IPS DF 6.9 (cell line): ENCODE data around the gene VPS33A.

Experiments
- DNase-seq: peaks from one replicate; pipeline ENCODE4 v3.0.0-alpha.2; 2013; ENCODE audit warnings: low read depth, low spot score
- H3K27ac ChIP-seq: one replicate; pipeline ENCODE4 v1.5.1; 2013; ENCODE audit warnings: low read length, control low read depth
- H3K27me3 ChIP-seq: 2 replicates; pipeline ENCODE4 v1.6.1; 2013; ENCODE audit warnings: mild to moderate bottlenecking, low read length; ENCODE audit not compliant: control insufficient read depth, insufficient read depth
- H3K36me3 ChIP-seq: 2 replicates; pipeline ENCODE4 v1.6.1; 2013; ENCODE audit warnings: low read length; ENCODE audit not compliant: control insufficient read depth, insufficient read depth
- H3K4me1 ChIP-seq: 2 replicates; pipeline ENCODE4 v1.6.1; 2013; ENCODE audit warnings: low read length; ENCODE audit not compliant: control insufficient read depth, insufficient read depth
- H3K4me3 ChIP-seq: 2 replicates; pipeline ENCODE4 v1.5.1; 2013; ENCODE audit warnings: mild to moderate bottlenecking, low read length
- H3K9me3 ChIP-seq: 2 replicates; pipeline ENCODE4 v1.6.1; 2013; ENCODE audit warnings: low read length, inconsistent platforms; ENCODE audit not compliant: control insufficient read depth, insufficient read depth
- WGBS: extraction: QIAGEN DNeasy Blood & Tissue Kit; methylation state at CpG from one replicate; pipeline ENCODE4 v1.1.7; 2013; ENCODE audit warnings: mixed read lengths, missing lambda C conversion rate; ENCODE audit not compliant: insufficient read length, insufficient coverage; 5-methylcytosine and 5-hydroxymethylcytosine counted together

VPS33A gene

GRCh38 chr12:122266230-122266901, at the start of gene VPS33A:
TSS of gene VPS33A (minus strand) at chr12:122266494. CDS start at chr12:122266408, 86 bp downstream.
- peak; percentile 99 for DNase-seq
- Histone ChIP-seq H3K36me3 (no peaks in the 10 kb centered on the region), H3K27me3 (no peaks in the 10 kb centered on the region), H3K4me3 (peak within 1 kb of the TSS; percentile 86), H3K4me1 (no peaks in the 10 kb centered on the region), H3K27ac (no peak within 1 kb of the TSS), H3K9me3 (no peaks in the 10 kb centered on the region)
- no CpG with 5 or more reads among the region's 56 CpGs for WGBS

- H3K27me3 ChIP-seq, result no peaks in the 10 kb centered on the region
- H3K9me3 ChIP-seq, result no peaks in the 10 kb centered on the region
- no peaks in the 10 kb centered on the region; the same call in 1 of the 2 replicates for H3K4me1 ChIP-seq
- DNase-seq, result no peak
- WGBS, result no CpG with 5 or more reads among the region's 5 CpGs
- H3K27ac ChIP-seq, result no peak overlapping the region
- no peaks in the 10 kb centered on the region for H3K36me3 ChIP-seq
- H3K4me3 ChIP-seq, result no peak overlapping the region
These were observed 46.6 kb upstream of the VPS33A start for GRCh38 chr12:122312926-122313325.

DNA sequence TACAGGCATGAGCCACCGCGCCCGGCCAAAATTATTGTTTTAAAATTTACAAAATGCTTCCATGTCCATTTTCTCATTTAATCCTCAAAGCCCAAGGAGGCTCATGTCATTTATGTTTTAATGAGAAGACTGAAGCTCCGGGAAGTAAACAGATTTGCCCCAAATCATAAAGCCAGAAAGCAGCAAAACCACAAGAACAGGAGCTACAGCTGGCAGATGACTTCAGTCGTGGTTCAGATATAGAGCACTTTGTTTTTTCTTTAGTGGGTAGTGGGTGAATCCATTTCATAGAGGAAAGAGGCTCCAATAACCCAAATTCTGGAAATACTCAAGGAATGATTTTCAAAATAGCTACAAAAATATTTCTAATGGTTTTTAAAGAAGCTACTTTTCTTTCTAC, 45.4 kb upstream of the VPS33A start:
- DNase-seq, result no peak
- H3K36me3 ChIP-seq, result no peaks in the 10 kb centered on the region
- no peak overlapping the region for H3K4me3 ChIP-seq
- H3K27me3 ChIP-seq, result no peaks in the 10 kb centered on the region
- no CpG with 5 or more reads among the region's 5 CpGs for whole genome bisulfite sequencing
- no peak overlapping the region for H3K27ac ChIP-seq
- H3K9me3 ChIP-seq, result no peaks in the 10 kb centered on the region
- no peaks in the 10 kb centered on the region for H3K4me1 ChIP-seq

DNA sequence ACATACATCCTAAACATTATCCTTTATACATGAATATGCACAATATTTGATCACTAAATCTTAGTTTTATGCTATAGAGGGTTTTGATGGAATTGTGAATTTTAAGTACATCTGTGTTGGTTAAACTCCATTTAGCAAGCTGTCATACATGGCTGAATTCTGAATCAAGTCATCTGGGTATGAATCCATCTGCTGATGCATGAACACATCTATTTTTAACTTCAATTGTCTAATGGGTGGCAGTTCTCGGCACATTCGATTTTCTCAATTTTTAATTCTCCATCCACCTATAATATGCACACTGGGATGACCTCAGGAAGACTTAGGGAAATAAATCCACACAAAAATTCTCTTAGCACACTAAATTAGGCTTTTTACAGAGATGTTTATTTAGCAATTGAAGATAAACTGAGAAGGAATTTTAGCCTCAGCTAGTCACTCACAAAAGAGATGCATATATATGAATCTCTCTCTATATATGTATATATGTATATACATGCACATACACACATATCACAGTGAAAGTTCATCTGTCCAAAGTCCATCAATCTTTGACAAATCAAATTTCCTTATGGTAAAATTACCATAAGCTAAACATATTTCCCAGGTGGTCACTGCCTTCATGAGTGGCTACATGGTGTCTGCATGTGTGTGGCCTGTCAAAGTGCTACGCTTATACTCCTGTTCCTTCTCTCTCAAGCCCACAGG, 44.5 kb upstream of the VPS33A start:
- Histone ChIP-seq H3K27ac (no peak overlapping the region), H3K27me3 (no peaks in the 10 kb centered on the region), H3K9me3 (no peaks in the 10 kb centered on the region), H3K4me1 (no peaks in the 10 kb centered on the region), H3K36me3 (no peaks in the 10 kb centered on the region), H3K4me3 (no peak overlapping the region)
- no peak for DNase-seq
- no CpG with 5 or more reads among the region's 3 CpGs for WGBS

DNA sequence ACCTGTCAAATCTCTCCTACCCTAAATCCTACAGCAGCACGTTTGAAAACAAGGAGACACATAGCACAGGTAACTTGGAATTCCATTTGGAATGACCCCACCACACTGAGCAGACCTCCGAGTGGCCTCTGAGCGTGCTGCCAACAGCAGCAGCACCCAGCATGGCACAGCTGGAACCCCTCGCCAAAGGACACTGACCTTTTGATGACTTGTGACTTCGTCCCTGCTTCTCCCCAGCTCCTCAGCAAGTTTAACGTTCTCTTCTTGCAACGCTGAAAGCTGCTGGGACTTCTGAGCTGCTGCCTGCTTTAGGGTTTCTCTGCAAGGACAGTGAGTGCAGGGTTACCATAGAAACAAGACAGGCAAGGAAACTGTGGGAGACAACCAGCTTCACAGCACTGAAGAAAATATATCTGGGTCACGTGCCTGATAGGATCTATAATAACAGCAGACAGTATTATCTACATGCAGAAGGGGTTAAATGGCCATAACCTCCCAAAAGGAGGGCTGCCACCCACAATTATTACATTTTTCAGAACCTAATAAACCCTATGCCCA, 43.3 kb upstream of the VPS33A start:
- H3K27ac ChIP-seq, result no peak overlapping the region
- no peaks in the 10 kb centered on the region for H3K4me1 ChIP-seq
- no peaks in the 10 kb centered on the region for H3K27me3 ChIP-seq
- no CpG with 5 or more reads among the region's 8 CpGs for WGBS
- DNase-seq, result no peak
- no peak overlapping the region for H3K4me3 ChIP-seq
- H3K36me3 ChIP-seq, result no peaks in the 10 kb centered on the region
- H3K9me3 ChIP-seq, result no peaks in the 10 kb centered on the region

GRCh38 chr12:122308811-122309210, 42.5 kb upstream of the VPS33A start:
- H3K4me3 ChIP-seq, result no peak overlapping the region
- no peaks in the 10 kb centered on the region for H3K36me3 ChIP-seq
- no peaks in the 10 kb centered on the region for H3K9me3 ChIP-seq
- H3K27ac ChIP-seq, result no peak overlapping the region
- WGBS, result no CpG with 5 or more reads among the region's 1 CpG
- no peak for DNase-seq
- no peaks in the 10 kb centered on the region for H3K4me1 ChIP-seq
- no peaks in the 10 kb centered on the region for H3K27me3 ChIP-seq

- H3K27ac ChIP-seq, result no peak overlapping the region
These were observed 40.1 kb upstream of the VPS33A start for GRCh38 chr12:122306407-122306806.

DNA sequence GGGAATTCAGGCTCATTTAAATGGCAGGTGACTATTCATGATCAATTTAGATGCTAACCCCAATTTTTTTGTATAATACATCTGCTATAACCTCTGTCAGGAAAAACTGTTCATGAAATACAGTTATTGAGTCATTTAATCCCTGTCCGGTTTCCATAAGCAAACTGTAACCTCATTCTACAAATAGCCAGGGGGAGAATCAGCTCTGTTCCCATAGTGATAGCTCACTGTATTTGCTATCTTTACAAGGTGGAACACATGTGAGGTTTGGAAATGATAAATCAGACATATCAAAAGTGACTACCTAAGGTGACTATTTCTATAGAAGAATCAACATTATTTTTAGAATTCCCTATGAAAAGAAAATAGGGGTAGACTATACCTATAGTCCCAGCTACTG, 38.6 kb upstream of the VPS33A start:
- H3K27me3 ChIP-seq, result no peaks in the 10 kb centered on the region
- no peak overlapping the region for H3K4me3 ChIP-seq
- no peaks in the 10 kb centered on the region for H3K9me3 ChIP-seq
- no peaks in the 10 kb centered on the region for H3K4me1 ChIP-seq
- no peaks in the 10 kb centered on the region for H3K36me3 ChIP-seq
- no peak overlapping the region for H3K27ac ChIP-seq
- no CpG with 5 or more reads among the region's 1 CpG for WGBS
- DNase-seq, result no peak

More at GRCh38 chr12:122306407-122306806, 40.1 kb upstream of the VPS33A start:
- H3K36me3 ChIP-seq, result no peaks in the 10 kb centered on the region
- no peak overlapping the region for H3K4me3 ChIP-seq
- H3K4me1 ChIP-seq, result no peaks in the 10 kb centered on the region
- WGBS, result no CpG with 5 or more reads among the region's 4 CpGs
- no peaks in the 10 kb centered on the region for H3K27me3 ChIP-seq
- H3K9me3 ChIP-seq, result no peaks in the 10 kb centered on the region
- DNase-seq, result peak; percentile 18

DNA sequence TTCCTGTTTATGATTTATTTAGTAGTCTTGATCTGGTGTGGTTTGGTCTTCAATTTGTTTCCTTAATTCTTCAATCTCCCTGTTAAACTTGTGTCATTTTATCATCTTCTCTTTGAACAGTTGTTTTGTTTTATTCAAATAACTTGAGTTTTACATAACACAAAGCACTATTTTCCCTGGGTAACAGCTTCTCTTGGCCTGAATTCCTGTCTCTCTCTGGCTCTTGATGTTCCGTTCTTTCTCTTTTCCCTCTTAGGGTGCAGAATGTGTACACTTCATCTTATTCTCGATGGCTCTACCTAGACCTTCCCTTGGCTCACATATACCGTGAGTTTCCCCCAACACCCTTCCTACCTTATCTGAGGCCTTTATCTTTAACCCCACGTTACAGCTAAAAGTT, 36.8 kb upstream of the VPS33A start:
- no CpG with 5 or more reads among the region's 4 CpGs for WGBS
- H3K27ac ChIP-seq, result no peak overlapping the region

DNA sequence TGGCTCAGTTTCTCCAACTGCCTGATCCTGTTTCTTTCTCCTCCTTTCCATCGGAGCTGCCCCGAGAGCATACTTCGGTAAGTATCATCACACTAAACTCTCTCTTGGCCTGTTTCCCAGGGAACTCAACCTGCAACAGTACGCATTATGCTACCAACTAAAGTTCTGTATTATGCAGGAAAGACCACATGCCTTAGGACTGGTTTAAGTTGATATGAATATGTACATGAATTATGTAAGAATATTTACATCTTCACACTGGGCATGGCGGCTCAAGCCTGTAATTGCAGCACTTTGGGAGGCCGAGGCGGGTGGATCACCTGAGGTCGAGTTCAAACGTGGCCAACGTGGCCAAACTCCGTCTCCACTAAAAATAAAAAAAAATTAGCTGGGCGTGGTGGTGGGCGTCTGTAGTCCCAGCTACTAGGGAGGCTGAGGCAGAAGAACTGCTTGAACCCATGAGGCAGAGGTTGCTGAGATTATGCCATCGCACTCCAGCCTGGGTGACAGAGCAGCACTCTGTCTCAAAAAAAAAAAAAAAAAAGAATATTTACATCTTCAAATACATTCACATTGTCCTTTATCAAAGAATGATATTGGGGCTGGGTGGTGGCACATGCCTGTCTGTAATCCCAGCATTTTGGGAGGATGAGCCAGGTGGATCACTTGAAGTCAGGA, 31.9 kb upstream of the VPS33A start:
- Histone ChIP-seq H3K4me3 (no peak overlapping the region), H3K27ac (no peak overlapping the region), H3K36me3 (no peaks in the 10 kb centered on the region), H3K4me1 (no peaks in the 10 kb centered on the region), H3K9me3 (no peaks in the 10 kb centered on the region), H3K27me3 (no peaks in the 10 kb centered on the region)
- no peak for DNase-seq
- no CpG with 5 or more reads among the region's 14 CpGs for WGBS

More for the DNA sequence above, 36.8 kb upstream of the VPS33A start:
- no peak for DNase-seq
- no peaks in the 10 kb centered on the region for H3K9me3 ChIP-seq
- H3K27me3 ChIP-seq, result no peaks in the 10 kb centered on the region
- no peaks in the 10 kb centered on the region for H3K36me3 ChIP-seq
- H3K4me3 ChIP-seq, result no peak overlapping the region
- H3K4me1 ChIP-seq, result no peaks in the 10 kb centered on the region
